PFSK-1 (cell line): Measurements from ENCODE around the gene WFS1.

Experiments used
- FOXP2 ChIP-seq: optimal IDR thresholded peaks from 2 replicates; pipeline ENCODE3; 2011; ENCODE audit warnings: borderline replicate concordance, control low read depth, inconsistent platforms; ENCODE audit not compliant: insufficient read depth; ENCODE audit errors: extremely low read length, extremely low read depth
- POLR2AphosphoS5 ChIP-seq: IDR thresholded peaks from 2 replicates; pipeline ENCODE4 v1.6.1; 2012; ENCODE audit warnings: low read depth, mild to moderate bottlenecking, control low read depth, low read length, moderate library complexity
- REST ChIP-seq, 2 experiments: IDR thresholded peaks; 2 replicates each; pipeline versions ENCODE4 v1.6.1 to v1.8.0; 2011 to 2012; ENCODE audit warnings: low read depth in 2 of 2, low read length in 2 of 2, control low read depth in 1 of 2, inconsistent platforms in 1 of 2, mild to moderate bottlenecking in 1 of 2, moderate library complexity in 1 of 2; ENCODE audit not compliant: insufficient read depth in 1 of 2
- SIN3A ChIP-seq: IDR thresholded peaks from 2 replicates; pipeline ENCODE4 v1.6.1; 2012; ENCODE audit warnings: mild to moderate bottlenecking, low read length, moderate library complexity, borderline replicate concordance; ENCODE audit not compliant: insufficient read depth
- TAF1 ChIP-seq: IDR thresholded peaks from 2 replicates; pipeline ENCODE4 v1.6.1; 2012; ENCODE audit warnings: low read length, control low read depth, borderline replicate concordance; ENCODE audit not compliant: insufficient read depth

Gene WFS1

GRCh38 chr4:6258741-6259140 is 10.9 kb upstream of the WFS1 start:
- no peak for TF ChIP-seq POLR2AphosphoS5
- TF ChIP-seq FOXP2 = no peak
- TF ChIP-seq TAF1 = no peak
- no peak for TF ChIP-seq SIN3A
- TF ChIP-seq REST (IDR thresholded peaks at IDR 0.05; ENCODE audit: insufficient read depth in 1 of 2, low read depth in 2 of 2, low read length in 2 of 2) = no peak

GRCh38 chr4:6259886-6260285 is 9.8 kb upstream of the WFS1 start:
- TF ChIP-seq FOXP2 (no peak), SIN3A (no peak)

GRCh38 chr4:6262176-6262575 is 7.5 kb upstream of the WFS1 start:
- no peak for TF ChIP-seq TAF1
- TF ChIP-seq FOXP2 = no peak
- no peak for TF ChIP-seq SIN3A
- no peak for TF ChIP-seq REST (IDR thresholded peaks at IDR 0.05; ENCODE audit: insufficient read depth in 1 of 2, low read depth in 2 of 2, low read length in 2 of 2)
- TF ChIP-seq POLR2AphosphoS5 = no peak

DNA sequence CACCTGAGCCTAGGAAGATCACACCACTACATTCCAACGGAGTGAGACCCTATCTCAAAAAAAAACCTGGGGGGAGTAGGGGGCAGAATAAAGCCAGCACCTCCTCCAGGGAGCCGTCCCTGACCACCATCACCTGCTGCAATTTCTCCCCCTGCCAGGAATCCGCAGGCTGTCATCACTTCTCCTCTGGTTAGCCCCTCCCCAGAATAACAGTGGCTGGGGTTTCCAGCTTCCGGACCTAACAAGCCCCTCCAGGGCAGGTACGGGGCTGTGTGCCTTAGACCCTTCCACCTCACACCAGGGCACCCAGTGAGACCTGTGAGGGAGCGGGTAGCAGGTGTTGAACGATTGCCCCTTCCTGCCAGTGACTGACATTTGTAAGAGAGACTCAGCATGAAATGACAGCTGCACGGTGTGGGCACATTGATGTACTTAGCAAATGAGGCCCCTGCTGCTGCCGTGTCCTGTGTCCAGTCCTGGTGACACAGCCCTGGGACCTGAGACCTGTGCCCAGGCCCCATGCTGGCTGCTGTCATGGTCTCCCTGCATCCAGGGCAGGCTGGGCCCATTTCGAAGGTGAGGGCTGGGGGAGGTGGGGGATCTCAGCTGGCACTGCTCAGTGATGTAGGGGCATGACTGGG is 6.7 kb upstream of the WFS1 start:
- TF ChIP-seq TAF1 = no peak
- TF ChIP-seq SIN3A = no peak
- no peak for TF ChIP-seq REST (IDR thresholded peaks at IDR 0.05; ENCODE audit: insufficient read depth in 1 of 2, low read depth in 2 of 2, low read length in 2 of 2)
- TF ChIP-seq POLR2AphosphoS5 = no peak
- no peak for TF ChIP-seq FOXP2

DNA sequence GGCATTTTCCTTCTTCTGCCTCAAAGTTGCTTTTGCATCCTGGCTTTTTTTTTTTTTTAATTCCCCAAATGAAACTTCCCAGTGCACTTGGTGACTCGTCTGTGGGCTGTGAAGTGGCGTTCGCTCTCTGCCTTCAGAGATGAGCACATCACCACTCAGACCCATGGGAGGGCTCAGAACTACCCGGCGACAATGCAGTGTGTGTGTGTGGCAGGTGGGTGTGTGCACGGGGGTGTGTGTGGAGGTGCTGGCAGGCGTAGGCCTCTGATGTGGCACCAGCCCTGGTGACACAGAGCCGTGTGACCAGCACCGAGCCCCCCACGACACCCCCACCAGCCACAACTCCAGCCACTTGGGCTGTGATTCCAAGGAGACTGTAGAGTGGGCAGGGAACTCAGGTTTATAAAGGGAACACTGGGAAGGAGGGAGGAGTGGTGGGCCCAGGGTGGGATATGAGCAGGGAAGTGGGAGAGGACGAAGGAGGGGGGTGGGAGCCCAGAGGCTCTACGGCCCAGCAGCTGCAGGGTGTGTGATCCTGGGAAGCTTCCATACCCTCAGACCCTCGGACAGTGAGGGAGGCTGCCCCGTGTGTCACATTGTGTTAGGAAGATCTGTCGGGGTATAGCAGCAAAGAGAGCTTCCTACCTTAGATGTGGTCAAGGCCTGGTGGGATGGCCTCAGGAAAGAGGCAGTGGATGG is 6.0 kb upstream of the WFS1 start:
- TF ChIP-seq POLR2AphosphoS5 (no peak), TAF1 (no peak), SIN3A (no peak)

DNA sequence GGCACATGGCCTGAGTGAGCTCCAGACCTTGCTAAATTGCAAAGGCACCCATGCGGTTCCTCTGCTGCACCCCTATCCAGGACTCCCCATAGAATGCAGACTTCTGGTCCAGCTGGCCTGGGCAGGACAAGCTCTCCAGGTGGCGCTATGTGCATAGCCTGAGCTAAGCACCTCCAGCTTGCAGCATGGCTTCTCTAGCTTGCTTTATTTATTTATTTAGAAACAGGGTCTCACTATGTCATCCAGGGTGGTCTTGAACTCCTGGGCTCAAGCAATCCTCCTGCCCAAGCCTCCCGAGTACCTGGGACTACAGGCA is 5.5 kb upstream of the WFS1 start:
- TF ChIP-seq FOXP2 (no peak), SIN3A (no peak), POLR2AphosphoS5 (no peak), TAF1 (no peak), REST (IDR thresholded peaks at IDR 0.05; ENCODE audit: insufficient read depth in 1 of 2, low read depth in 2 of 2, low read length in 2 of 2) (no peak)
